ENCODE measurements around the gene ATRIP. TPM values are rescaled to one million over a fixed set of nuclear protein-coding genes. Genes with fewer than 3 reads are reported as not detected.

ATRIP gene
- total RNA-seq, 4 donors from 2014 or later = 5.6 to 14.1 (median 9.3) TPM

- TF ChIP-seq POLR2A (IDR thresholded peaks at IDR 0.05) (no peak), CTCF (IDR thresholded peaks at IDR 0.05) (no peak)
- intact Hi-C loops (cut with DNase I; ENCODE audit: low total_unique reads) = no loop called here
- H3K4me3 ChIP-seq (ENCODE audit: low read depth, poor library complexity, severe bottlenecking) = no peak overlapping the region
- WGBS, 2 donors = 77 to 86% methylated on average over 12 to 13 of the region's 14 CpGs
- DNase-seq (ENCODE audit: low spot score in 2 of 2) = no peak
Measured at GRCh38 chr3:48420561-48420960, 26.0 kb upstream of the ATRIP start.

- no peak for TF ChIP-seq POLR2A (IDR thresholded peaks at IDR 0.05)
- no peak for TF ChIP-seq CTCF (IDR thresholded peaks at IDR 0.05)
- 70 to 87% methylated on average over 2 to 3 of the region's 3 CpGs for WGBS, 2 donors
- H3K4me3 ChIP-seq (ENCODE audit: low read depth, poor library complexity, severe bottlenecking) = no peak overlapping the region
- intact Hi-C loops (cut with DNase I; ENCODE audit: low total_unique reads) = no loop called here
- no peak for DNase-seq (ENCODE audit: low spot score in 2 of 2)
Measured at GRCh38 chr3:48422272-48422671, 24.3 kb upstream of the ATRIP start.

GRCh38 chr3:48422681-48423080 lies 23.9 kb upstream of the ATRIP start:
- H3K4me3 ChIP-seq (ENCODE audit: low read depth, poor library complexity, severe bottlenecking) = no peak overlapping the region
- 90% methylated on average over 7 to 8 of the region's 8 CpGs for WGBS, 2 donors
- TF ChIP-seq CTCF (IDR thresholded peaks at IDR 0.05) (no peak), POLR2A (IDR thresholded peaks at IDR 0.05) (no peak)
- intact Hi-C loops (cut with DNase I; ENCODE audit: low total_unique reads) = no loop called here
- no peak for DNase-seq (ENCODE audit: low spot score in 2 of 2)

- WGBS, 2 donors = 82 to 92% methylated on average over 25 of the region's 25 CpGs
- DNase-seq (ENCODE audit: low spot score in 2 of 2) = no peak
- intact Hi-C loops (cut with DNase I; ENCODE audit: low total_unique reads) = no loop called here
- no peak overlapping the region for H3K4me3 ChIP-seq (ENCODE audit: low read depth, poor library complexity, severe bottlenecking)
- TF ChIP-seq POLR2A (IDR thresholded peaks at IDR 0.05) (no peak), CTCF (IDR thresholded peaks at IDR 0.05) (no peak)
Measured at GRCh38 chr3:48423241-48423882, 23.2 kb upstream of the ATRIP start.

GRCh38 chr3:48423883-48424695 lies 22.4 kb upstream of the ATRIP start:
- H3K4me3 ChIP-seq (ENCODE audit: low read depth, poor library complexity, severe bottlenecking) = no peak overlapping the region
- intact Hi-C loops (cut with DNase I; ENCODE audit: low total_unique reads) = no loop called here
- DNase-seq (ENCODE audit: low spot score in 2 of 2) = no peak
- TF ChIP-seq CTCF (IDR thresholded peaks at IDR 0.05) (no peak), POLR2A (IDR thresholded peaks at IDR 0.05) (no peak)
- WGBS, 2 donors = 83 to 85% methylated on average over 26 to 27 of the region's 27 CpGs

All from lower leg skin (tissue), 4 donors.